NOMO-1 treated with dmso at 0.1 percent for 144 hours (cell line): ENCODE measurements around the gene RDX.
"Not testable (repeated sequence)": the region's sequence is repeated elsewhere in the genome, so short reads cannot be mapped to it uniquely, and the experiment has no call there.

Experiments used
- DNase-seq: peaks from one replicate; lab custom pipeline; 2025; ENCODE audit not compliant: unreplicated experiment; lab: John Stamatoyannopoulos, UW

Gene RDX

GRCh38 chr11:110305169-110306018 lies 9.0 kb upstream of the RDX start:
- no peak for DNase-seq

- no peak for DNase-seq
Measured at GRCh38 chr11:110303414-110303826, 7.0 kb upstream of the RDX start.

- no peak for DNase-seq
Measured at GRCh38 chr11:110301577-110301976, 5.2 kb upstream of the RDX start.

GRCh38 chr11:110301032-110301431 lies 4.6 kb upstream of the RDX start:
- no peak for DNase-seq

- no peak for DNase-seq
Measured at GRCh38 chr11:110299006-110299785, 2.8 kb upstream of the RDX start.

- DNase-seq, result no peak
Measured at GRCh38 chr11:110298301-110298765, 1.9 kb upstream of the RDX start.

GRCh38 chr11:110297726-110298300 lies 1.4 kb upstream of the RDX start:
- no peak for DNase-seq

GRCh38 chr11:110297076-110297725 lies 787 bp upstream of the RDX start:
- DNase-seq, result no peak

- no peak for DNase-seq
Measured at GRCh38 chr11:110295531-110296225, 736 bp downstream of the RDX start.

GRCh38 chr11:110295086-110295485 lies 1.3 kb downstream of the RDX start:
- no peak for DNase-seq

- no peak for DNase-seq
Measured at GRCh38 chr11:110294509-110294908, 1.9 kb downstream of the RDX start.

GRCh38 chr11:110293389-110293788 lies 3.0 kb downstream of the RDX start:
- DNase-seq, result no peak

GRCh38 chr11:110292146-110292545 lies 4.3 kb downstream of the RDX start:
- not testable (repeated sequence) for DNase-seq

GRCh38 chr11:110290591-110291334 lies 5.7 kb downstream of the RDX start:
- DNase-seq, result no peak

GRCh38 chr11:110289472-110289871 lies 6.9 kb downstream of the RDX start:
- DNase-seq, result no peak

GRCh38 chr11:110287537-110287936 lies 8.9 kb downstream of the RDX start:
- DNase-seq, result no peak

GRCh38 chr11:110286298-110287040 lies 9.9 kb downstream of the RDX start:
- no peak for DNase-seq

- no peak for DNase-seq
Measured at GRCh38 chr11:110283862-110284261, 12.6 kb downstream of the RDX start.

GRCh38 chr11:110280595-110280994 lies 15.8 kb downstream of the RDX start:
- not testable (repeated sequence) for DNase-seq
